Right lobe of liver (tissue), 6 donors: Measurements from ENCODE around the gene RPUSD3. TPM values are rescaled to one million over a fixed set of nuclear protein-coding genes. Genes with fewer than 3 reads are reported as not detected.

Experiments
- ATAC-seq, 4 donors: fragments of 200-7000 bp; cut with Tn5 transposase; one replicate each; pipeline ENCODE4 v1.9.1; 2020; ENCODE audit warnings: mild to moderate bottlenecking in 4 of 4, moderate library complexity in 4 of 4
- DNase-seq, 3 donors: peaks; one replicate each; pipeline ENCODE4 v3.0.0-alpha.2; 2020
- H3K27ac ChIP-seq, 3 donors: fragments of 200-600 bp; one replicate each; pipeline ENCODE4 v1.8.0; 2022
- H3K27me3 ChIP-seq, 2 donors: fragments of 200-600 bp; one replicate each; pipeline ENCODE4 v1.8.0; 2022
- H3K36me3 ChIP-seq, 4 donors: fragments of 200-600 bp; sonication (generic) in 1 of 4; one replicate each; pipeline versions ENCODE4 v1.5.1 to v1.8.0; 2017 to 2022; ENCODE audit warnings: control low read depth in 1 of 4
- H3K4me1 ChIP-seq, 4 donors: fragments of 200-600 bp; sonication (generic) in 1 of 4; one replicate each; pipeline versions ENCODE4 v1.5.1 to v1.8.0; 2017 to 2022; ENCODE audit warnings: control low read depth in 1 of 4
- H3K4me3 ChIP-seq, 3 donors: fragments of 200-600 bp; one replicate each; pipeline ENCODE4 v1.8.0; 2022
- H3K9me3 ChIP-seq, 4 donors: fragments of 200-600 bp; sonication (generic) in 1 of 4; one replicate each; pipeline versions ENCODE4 v1.5.1 to v1.8.0; 2017 to 2022; ENCODE audit warnings: control low read depth in 1 of 4
- POLR2A ChIP-seq: fragments of 450-650 bp; IDR thresholded peaks from one replicate; pipeline ENCODE4 v1.6.1; 2017; ENCODE audit warnings: antibody characterized with exemption, mild to moderate bottlenecking
- WGBS: methylation state at CpG from one replicate; pipeline ENCODE4 v1.1.6; 2018; ENCODE audit warnings: low coverage, low lambda C conversion rate; ENCODE audit not compliant: insufficient coverage; ENCODE audit errors: missing lambda C conversion rate; 5-methylcytosine and 5-hydroxymethylcytosine counted together
- intact Hi-C, 2 donors: fragments of 100-400 bp; cut with DNase I; formaldehyde crosslinking; loops; one replicate each; pipeline versions ENCODE4 v1.11.2 to v1.14.1; 2022
- total RNA-seq, 6 experiments: library from RNA; depleted of rRNA in 2 of 6; stranded (reverse); fragments of >200 nt in 2 of 6; fragmentation: NEBNext Ultra II Directional in 3 of 6; extraction: Animal tissue kit (Norgen Biotek cat#: 25700) in 3 of 6; gene quantifications; one replicate each; pipeline versions ENCODE4 v1.1.0 to v1.2.4, GENCODE V29; 2016 to 2023
- TF ChIP-seq, protein P1 (sequence below), 4 donors: fragments of 200-600 bp in 3 of 4; fragments of 450-650 bp in 1 of 4; IDR thresholded peaks; one replicate each; pipeline versions ENCODE4 v1.5.1 to v1.8.0; 2016 to 2022; ENCODE audit warnings: antibody characterized with exemption in 4 of 4, mild to moderate bottlenecking in 2 of 4
- donor health status: DM: no; HTN: yes; CAD: no.
- donor health status: DM: no; HTN: no; CAD: no.
- donor health status: DM: no; HTN: no; CAD: no.
- donor health status: DM: no; HTN: yes; CAD: no.
- donor health status: DM: no; HTN: yes; CAD: no.

Gene RPUSD3
- total RNA-seq, 6 experiments from 2014 or later = 15.8 to 34.6 (median 22.4) TPM

DNA sequence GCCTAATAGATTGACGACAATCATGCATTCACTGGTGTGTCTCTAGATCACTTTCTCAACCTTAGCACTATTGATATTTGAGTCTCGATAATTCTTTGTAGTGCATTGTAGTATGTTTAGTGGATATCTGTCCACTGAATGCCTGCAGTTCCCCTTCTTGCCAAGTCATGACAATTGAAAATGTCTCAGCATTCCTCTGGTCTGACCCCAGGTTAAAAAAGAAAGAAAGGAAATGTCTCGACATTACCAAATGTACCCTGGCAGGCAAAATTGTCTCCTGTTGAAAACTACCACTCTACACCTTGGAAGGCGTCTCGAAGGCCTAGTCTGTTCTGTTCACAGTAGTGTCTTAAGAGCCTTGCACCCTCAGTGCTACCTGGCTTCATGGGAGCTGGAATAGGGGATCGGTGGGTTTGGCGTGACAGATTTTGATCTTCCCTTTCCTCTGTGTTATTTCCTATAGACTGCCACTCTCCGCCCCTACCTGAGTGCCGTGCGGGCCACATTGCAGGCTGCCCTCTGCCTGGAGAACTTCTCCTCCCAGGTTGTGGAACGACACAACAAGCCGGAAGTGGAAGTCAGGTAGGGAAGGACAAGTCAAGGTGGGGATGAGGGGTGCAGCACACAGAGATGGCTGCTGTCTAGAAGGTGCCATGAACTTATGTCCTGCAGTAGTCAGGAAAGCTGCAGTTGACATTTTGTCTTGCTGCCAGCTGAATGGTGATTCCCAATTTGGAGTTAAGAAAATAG lies 46.4 kb downstream of the RPUSD3 start:
- Histone ChIP-seq H3K27me3 (no peaks in the 10 kb centered on the region), H3K27ac (no peak overlapping the region), H3K36me3 (peaks cover 12 to 51% (median 39%) of the 10 kb centered on the region in 4 donors), H3K4me1 (peaks cover 0 to 10% (median 3%) of the 10 kb centered on the region in 4 donors), H3K9me3 (no peaks in the 10 kb centered on the region), H3K4me3 (no peak overlapping the region)
- intact Hi-C loops = no loop called here
- 84% methylated on average over 10 of the region's 12 CpGs for WGBS
- no peak for ATAC-seq
- no peak for TF ChIP-seq POLR2A
- TF ChIP-seq, protein P1, sequence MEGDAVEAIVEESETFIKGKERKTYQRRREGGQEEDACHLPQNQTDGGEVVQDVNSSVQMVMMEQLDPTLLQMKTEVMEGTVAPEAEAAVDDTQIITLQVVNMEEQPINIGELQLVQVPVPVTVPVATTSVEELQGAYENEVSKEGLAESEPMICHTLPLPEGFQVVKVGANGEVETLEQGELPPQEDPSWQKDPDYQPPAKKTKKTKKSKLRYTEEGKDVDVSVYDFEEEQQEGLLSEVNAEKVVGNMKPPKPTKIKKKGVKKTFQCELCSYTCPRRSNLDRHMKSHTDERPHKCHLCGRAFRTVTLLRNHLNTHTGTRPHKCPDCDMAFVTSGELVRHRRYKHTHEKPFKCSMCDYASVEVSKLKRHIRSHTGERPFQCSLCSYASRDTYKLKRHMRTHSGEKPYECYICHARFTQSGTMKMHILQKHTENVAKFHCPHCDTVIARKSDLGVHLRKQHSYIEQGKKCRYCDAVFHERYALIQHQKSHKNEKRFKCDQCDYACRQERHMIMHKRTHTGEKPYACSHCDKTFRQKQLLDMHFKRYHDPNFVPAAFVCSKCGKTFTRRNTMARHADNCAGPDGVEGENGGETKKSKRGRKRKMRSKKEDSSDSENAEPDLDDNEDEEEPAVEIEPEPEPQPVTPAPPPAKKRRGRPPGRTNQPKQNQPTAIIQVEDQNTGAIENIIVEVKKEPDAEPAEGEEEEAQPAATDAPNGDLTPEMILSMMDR (IDR thresholded peaks at IDR 0.05) = no peak
- no peak for DNase-seq

DNA sequence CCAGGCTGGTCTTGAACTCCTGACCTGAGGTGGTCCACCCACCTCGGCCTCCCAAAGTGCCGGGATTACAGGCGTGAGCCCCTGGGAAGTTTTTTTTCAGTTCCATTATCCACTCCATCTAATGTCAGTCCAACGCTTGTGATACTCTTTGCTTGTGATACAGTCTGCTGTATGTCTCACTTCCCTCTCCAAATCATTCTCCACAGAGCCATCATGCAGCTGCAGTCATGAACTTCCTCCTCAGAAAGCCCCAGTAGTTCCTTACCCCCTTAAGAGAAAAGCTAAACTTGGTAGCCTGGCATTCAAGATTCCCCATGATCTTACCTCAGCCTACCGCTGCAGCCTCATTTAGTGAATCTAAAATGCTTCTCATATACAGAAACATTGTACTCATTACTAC lies 48.6 kb downstream of the RPUSD3 start:
- Histone ChIP-seq H3K27ac (no peak overlapping the region), H3K27me3 (no peaks in the 10 kb centered on the region), H3K36me3 (peaks cover 5 to 34% (median 25%) of the 10 kb centered on the region in 4 donors), H3K4me1 (peaks cover 0 to 14% (median 8%) of the 10 kb centered on the region in 4 donors), H3K4me3 (no peak overlapping the region), H3K9me3 (no peaks in the 10 kb centered on the region)
- intact Hi-C loops = no loop called here
- no peak for DNase-seq
- TF ChIP-seq, protein P1 (IDR thresholded peaks at IDR 0.05) = no peak
- no peak for TF ChIP-seq POLR2A
- no peak for ATAC-seq
- 62% methylated on average over 4 of the region's 5 CpGs for WGBS

DNA sequence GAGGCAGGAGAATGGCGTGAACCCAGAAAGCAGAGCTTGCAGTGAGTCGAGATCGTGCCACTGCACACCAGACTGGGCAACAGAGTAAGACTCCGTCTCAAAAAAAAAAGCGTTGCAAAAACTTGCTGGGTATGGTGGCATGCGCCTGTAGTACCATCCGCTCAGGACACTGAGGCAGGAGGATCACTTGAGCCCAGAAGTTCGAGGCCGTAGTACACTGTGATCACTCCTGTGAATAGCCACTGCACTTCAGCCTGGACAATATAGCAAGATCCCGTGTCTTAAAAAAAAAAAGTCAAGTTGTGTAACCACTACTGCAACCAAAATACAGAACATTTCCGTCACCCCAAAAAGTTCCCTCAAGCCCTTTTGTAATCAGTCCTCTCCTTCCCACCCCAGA lies 49.4 kb downstream of the RPUSD3 start:
- intact Hi-C loops = no loop called here
- 88% methylated on average over 7 of the region's 11 CpGs for WGBS
- Histone ChIP-seq H3K9me3 (no peaks in the 10 kb centered on the region), H3K27me3 (no peaks in the 10 kb centered on the region), H3K27ac (no peak overlapping the region), H3K4me1 (peaks cover 0 to 14% (median 8%) of the 10 kb centered on the region in 4 donors), H3K4me3 (no peak overlapping the region), H3K36me3 (peaks cover 0 to 34% (median 21%) of the 10 kb centered on the region in 4 donors)
- ATAC-seq = no peak
- no peak for DNase-seq
- no peak for TF ChIP-seq POLR2A
- TF ChIP-seq, protein P1 (IDR thresholded peaks at IDR 0.05) = no peak

DNA sequence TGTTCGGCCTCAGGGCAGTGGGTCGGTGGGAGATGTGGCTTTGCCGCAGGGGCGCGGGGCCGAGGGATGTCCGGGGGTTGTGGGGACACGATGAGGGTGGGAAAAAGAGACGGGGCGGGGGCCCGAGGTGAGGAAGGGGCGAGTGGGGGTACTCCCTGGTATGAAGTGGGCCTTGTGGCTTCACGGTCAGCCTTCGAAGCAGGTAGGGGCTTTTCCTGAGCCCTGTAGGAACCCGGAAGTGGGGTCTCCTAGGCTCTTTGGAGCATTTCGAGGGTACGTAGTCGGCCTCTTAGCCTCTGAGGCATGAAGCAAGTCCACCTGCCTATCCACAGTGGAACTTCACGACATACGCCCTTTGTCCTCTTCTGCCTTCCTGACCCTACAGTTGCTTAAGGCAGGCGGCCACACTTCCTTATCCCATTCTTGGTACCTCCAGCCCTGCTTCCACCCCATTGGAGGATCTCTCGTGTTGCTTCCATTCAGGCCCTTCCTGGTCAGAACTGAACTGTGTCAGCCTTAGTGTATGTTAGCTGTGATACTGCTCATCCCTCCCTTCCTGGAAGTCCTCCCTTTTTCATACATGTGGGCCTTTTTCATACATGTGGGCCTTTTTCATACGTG lies 50.5 kb downstream of the RPUSD3 start:
- ATAC-seq (peak; percentile 0 to 10 (median 7)), DNase-seq (no peak)
- Histone ChIP-seq H3K4me1 (peaks cover 0 to 14% (median 8%) of the 10 kb centered on the region in 4 donors), H3K4me3 (peak overlapping the region; percentile 78 to 94 (median 84)), H3K36me3 (peaks cover 0 to 32% (median 13%) of the 10 kb centered on the region in 4 donors), H3K9me3 (no peaks in the 10 kb centered on the region), H3K27me3 (no peaks in the 10 kb centered on the region), H3K27ac (peak overlapping the region; percentile 92 to 99 (median 99))
- intact Hi-C loops = no loop called here
- WGBS = under 1% methylated on average over 21 of the region's 23 CpGs
- TF ChIP-seq POLR2A = no peak
- TF ChIP-seq, protein P1 (IDR thresholded peaks at IDR 0.05) = no peak
